Stimulated activated CD4-positive, alpha-beta T cell treated with anti-CD3 and anti-CD28 coated beads, Interleukin-1b, Interleukin-23, amount 100 ng/mL, for 1 hour (primary cell): ENCODE results near the gene TMX3.

Experiments used
- DNase-seq, 2 donors: peaks; one replicate each; pipeline ENCODE4 v3.0.0-alpha.2; 2020; ENCODE audit warnings: low read depth in 2 of 2

The TMX3 gene

GRCh38 chr18:68707646-68708045 is 7.3 kb downstream of the TMX3 start:
- DNase-seq = no peak

GRCh38 chr18:68705119-68705518 is 9.8 kb downstream of the TMX3 start:
- DNase-seq = no peak

- DNase-seq = no peak
These were observed 11.6 kb downstream of the TMX3 start for GRCh38 chr18:68703326-68703725.

GRCh38 chr18:68701353-68701752 is 13.6 kb downstream of the TMX3 start:
- no peak for DNase-seq

GRCh38 chr18:68699043-68699442 is 15.9 kb downstream of the TMX3 start:
- no peak for DNase-seq

- DNase-seq = no peak
These were observed 18.0 kb downstream of the TMX3 start for GRCh38 chr18:68696937-68697336.

GRCh38 chr18:68694316-68694715 is 20.6 kb downstream of the TMX3 start:
- no peak for DNase-seq

- DNase-seq = no peak
These were observed 21.7 kb downstream of the TMX3 start for GRCh38 chr18:68693091-68693815.

- DNase-seq = no peak
These were observed 35.4 kb downstream of the TMX3 start for GRCh38 chr18:68679528-68679927.

- DNase-seq = no peak
These were observed 38.0 kb downstream of the TMX3 start for GRCh38 chr18:68676913-68677312.

GRCh38 chr18:68667121-68667520 is 47.8 kb downstream of the TMX3 start:
- DNase-seq = no peak

GRCh38 chr18:68666381-68666780 is 48.5 kb downstream of the TMX3 start:
- DNase-seq = no peak

GRCh38 chr18:68665628-68666027 is 49.3 kb downstream of the TMX3 start:
- no peak for DNase-seq

GRCh38 chr18:68662754-68663153 is 52.2 kb downstream of the TMX3 start:
- DNase-seq = no peak

GRCh38 chr18:68660354-68661183 is 54.3 kb downstream of the TMX3 start:
- DNase-seq = no peak

GRCh38 chr18:68648191-68648590 is 66.7 kb downstream of the TMX3 start:
- no peak for DNase-seq

GRCh38 chr18:68642003-68642402 is 72.9 kb downstream of the TMX3 start:
- no peak for DNase-seq

- no peak for DNase-seq
These were observed 74.0 kb downstream of the TMX3 start for GRCh38 chr18:68640861-68641260.

GRCh38 chr18:68638613-68639012 is 76.3 kb downstream of the TMX3 start:
- DNase-seq = no peak

- DNase-seq = no peak
These were observed 87.1 kb downstream of the TMX3 start for GRCh38 chr18:68627812-68628211.
